LoVo (cell line): ENCODE results near the gene AKAP13.

Experiments
- DNase-seq: peaks from one replicate; pipeline ENCODE4 v3.0.0-alpha.2; 2016; ENCODE audit warnings: low spot score

AKAP13 gene

GRCh38 chr15:85706779-85707518, 326.5 kb downstream of the AKAP13 start:
- DNase-seq: no peak

DNA sequence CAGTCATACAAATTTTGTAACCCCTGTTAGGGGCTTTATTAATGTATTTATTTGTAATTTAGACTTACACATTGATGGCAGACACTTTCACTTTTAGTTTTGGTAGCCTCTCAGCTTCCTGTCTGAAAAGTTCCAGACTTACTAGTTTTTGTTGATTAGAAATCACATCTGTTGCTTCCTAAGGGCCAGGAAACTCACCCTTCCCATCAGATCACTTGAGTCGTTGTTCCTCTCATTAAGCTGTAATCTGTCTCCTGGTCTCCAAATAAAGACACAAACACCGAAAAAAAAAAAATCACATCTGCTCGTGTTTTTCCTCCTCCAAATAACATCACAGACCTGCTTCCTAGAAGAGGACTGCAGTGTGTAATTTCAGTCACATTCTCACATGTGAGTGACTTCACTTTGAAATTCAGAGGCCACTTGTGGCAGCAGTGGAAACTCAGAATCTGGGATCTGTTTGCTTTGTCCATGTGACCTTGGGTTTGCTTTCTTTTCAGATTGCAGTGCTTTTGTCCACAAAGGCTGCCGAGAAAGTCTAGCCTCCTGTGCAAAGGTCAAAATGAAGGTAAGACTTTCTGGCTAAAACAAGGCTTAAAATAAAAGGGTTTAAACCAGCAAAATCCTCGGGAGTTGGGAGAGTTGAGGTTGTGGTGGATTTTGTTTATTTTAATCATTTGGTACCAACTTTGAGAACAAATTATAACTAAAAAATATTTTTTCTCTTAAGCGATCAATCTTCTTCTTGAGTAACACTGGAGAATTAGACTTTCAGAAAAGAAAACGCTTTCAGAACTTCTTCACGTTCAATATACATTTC, 327.3 kb downstream of the AKAP13 start:
- no peak for DNase-seq

DNA sequence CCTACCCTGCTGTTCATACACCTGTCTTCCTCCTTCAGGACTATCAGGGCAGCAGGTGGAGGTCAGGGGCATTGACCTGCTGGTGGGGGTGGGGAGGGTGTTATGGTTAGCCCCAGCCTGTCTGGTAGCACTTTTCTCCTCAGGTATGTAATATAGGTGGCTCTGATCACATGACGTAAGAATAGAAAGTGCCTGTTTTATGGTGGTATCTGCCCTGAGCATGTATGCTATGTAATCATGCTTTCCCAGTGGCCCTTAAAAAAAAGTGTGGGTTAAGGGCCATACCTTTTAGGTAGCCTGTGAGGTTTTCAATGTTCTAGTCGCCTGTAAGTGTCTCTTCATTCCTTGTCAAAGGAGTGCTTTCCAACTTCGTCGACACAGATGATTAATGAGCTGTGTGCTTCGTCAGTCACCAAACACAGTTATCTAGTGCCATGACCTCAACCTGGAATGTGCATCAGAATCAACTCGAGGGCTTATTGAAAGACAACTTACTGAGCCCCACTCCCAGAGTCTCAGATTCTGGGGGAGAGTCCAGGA, 328.1 kb downstream of the AKAP13 start:
- DNase-seq: no peak

- DNase-seq: no peak
These were observed 328.8 kb downstream of the AKAP13 start for GRCh38 chr15:85709250-85709649.

DNA sequence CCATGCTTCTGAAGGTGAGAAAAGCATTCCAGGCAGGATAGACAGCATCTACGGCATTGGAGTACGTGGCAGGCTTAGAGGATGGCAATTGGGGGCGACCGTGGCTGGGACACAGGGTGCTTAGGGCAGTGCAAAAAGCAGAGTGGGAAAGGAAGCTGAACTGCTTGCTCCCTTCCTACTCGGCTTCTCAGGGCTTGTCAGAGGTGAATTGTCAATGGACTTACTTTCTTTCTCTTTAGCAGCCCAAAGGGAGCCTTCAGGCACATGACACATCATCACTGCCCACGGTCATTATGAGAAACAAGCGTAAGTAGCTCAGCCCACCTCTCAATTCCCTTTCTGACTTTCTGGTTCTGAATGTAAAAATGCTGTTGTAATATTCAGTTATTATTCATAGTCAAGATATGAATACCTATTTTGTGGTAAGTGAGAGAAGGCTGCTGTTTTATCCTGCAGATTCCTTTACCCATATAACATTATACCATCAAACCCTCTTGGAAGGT, 330.0 kb downstream of the AKAP13 start:
- no peak for DNase-seq

DNA sequence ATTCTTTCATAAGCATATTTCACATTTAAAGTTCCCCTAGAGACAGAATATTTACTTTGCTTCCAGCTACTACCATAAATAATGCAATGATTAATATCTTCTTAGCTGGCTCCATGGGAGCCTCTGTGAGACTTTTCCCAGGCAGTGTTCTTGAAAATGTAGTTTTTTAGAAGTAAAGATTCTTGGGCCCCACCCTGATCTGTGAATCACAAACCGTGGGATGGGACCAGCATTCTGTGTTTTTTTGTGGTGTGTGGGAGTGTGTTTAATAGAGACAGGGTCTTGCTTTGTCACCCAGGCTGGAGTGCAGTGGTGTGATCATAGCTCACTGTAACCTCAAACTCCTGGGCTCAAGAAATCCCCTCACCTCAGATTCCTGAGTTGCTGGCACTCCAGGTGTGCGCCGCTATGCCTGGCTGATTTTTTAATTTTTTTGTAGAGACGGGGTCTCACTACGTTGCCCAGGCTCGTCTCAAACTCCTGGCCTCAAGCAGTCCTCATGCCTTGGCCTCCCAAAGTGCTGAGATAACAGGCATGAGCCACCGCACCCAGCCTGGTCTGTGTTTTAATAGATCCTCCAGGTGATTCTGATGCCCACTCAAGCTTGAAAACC, 331.3 kb downstream of the AKAP13 start:
- DNase-seq: no peak

- DNase-seq: no peak
These were observed 335.9 kb downstream of the AKAP13 start for GRCh38 chr15:85716261-85716660.

- no peak for DNase-seq
These were observed 336.8 kb downstream of the AKAP13 start for GRCh38 chr15:85717212-85717611.

DNA sequence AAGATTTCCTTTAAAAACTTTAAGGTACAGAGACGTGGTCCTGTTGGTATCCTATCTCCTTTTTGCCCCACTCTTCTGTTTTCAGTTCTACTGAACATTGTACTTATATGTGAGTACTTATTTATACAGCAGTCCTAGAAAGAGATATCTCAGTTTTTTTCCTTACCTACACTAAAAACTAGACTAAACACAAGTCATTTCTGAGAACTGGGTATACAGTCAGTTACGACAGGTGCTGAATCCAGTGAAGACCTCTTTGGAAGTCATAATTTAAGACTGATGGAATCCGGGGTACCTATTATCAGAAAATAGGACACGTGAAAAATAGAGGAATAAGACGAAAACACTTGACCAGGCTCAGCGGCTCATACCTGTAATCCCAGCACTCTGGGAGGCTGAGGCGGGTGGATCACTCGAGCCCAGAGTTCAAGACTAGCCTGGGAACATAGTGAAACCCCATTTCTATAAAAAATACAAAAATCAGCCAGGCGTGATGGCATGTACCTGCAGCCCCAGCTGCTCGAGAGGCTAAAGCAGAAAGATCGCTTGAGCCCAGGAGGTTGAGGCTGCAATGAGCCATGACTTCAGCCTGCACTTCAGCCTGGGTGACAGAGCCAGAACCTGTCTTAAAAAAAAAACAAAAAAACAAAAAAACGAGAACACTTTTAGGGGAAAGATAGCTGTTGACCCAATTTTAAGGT, 338.0 kb downstream of the AKAP13 start:
- DNase-seq: no peak

GRCh38 chr15:85718981-85719380, 338.6 kb downstream of the AKAP13 start:
- no peak for DNase-seq

DNA sequence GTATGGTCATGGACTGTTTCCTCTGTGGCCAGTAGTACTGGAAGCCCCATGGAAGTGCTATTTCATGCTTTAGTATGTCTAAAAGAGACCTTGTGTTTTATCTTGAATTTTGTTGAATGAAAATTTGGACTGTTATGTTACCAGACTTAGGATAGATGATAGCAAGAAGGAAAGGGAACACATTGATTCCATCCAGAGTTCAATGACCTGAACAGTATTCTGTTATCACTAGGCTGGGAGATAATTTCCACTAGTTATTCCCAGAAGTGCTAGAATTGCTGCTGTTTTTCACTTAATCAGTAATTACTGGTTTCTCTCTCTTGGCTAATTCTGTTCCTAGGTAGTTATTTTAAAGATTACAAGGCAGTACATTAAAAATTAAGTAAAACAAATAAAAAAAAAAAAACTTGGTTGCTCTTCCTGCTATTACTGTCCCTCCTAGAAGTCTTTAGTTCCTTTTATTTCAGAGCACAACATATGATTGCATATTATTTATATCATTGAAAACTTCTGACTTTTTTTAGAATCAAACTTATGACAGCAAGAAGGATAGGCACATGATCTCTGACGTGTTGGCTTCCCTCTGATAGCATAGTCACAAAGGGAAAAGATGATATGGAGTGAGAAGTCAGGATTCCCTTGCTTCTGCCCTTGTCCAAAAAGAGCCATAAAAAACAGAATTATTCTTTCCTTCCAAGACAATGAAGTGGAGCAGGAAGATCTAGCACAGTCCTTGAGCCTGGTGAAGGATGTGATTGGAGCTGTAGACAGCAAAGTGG, 342.2 kb downstream of the AKAP13 start:
- DNase-seq: no peak

DNA sequence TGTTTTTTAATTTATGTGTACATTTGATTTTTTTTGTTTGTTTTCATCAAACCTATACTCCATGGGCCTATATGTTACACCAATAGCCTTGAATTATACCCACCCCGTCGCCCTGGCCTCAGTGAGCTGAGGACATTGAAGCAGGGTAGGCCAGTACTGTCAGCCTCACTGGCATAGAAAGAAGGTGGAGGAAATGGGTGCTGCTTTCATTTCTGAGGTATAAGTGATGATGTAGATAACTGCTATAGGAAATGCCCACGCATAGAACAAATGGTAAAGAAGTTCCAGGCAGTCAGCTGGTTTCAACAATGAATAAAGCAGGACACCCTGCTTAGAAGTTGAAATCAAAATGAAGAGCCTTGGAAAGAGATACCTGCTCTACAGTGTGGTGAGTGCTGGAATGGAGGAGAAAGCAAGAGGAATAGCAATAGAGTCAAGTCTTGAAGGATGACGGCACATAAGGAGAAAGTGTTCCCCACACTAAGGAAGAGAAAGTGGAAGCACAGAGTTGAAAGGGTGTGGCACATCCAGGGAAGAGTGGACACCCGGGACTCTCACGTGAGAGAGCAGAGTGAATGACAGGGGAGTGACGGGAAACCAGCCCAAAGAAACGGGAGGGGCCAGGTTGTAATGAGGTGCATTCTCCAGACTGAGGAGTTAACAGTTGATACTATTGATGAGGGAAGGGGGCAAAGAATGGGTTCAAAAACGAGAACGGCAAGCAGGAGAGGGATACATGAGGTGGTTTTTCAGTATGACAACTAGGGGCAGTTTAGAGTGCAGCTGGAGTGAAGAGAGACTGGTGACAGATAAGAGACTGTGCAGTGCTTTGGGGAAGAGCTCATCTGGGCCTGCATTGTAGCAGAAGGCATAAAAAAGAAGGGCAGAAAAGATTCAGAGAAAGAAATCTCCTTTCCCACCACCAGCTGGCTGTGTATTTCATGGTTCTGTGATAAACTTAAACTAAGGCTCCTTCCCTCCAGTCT, 343.9 kb downstream of the AKAP13 start:
- DNase-seq: no peak

DNA sequence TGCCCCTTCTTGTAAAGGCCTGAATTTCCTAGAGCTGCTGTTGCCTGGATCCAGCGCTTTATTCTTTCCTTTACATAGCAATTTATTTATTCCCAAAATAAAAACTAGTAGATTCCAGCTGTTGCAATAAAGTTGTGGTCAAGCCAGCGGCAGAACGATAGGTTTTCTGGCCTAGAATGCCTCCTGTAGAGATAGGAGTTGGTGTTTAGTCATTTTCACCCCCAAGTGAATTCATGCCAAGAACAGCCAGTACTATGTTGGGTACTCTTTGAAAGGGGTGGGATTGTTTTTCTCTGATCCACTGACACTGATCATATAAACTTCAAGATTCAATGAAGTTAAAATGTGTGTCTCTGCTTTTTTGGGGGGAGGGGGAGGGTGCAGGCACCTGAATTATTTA, 344.6 kb downstream of the AKAP13 start:
- no peak for DNase-seq

DNA sequence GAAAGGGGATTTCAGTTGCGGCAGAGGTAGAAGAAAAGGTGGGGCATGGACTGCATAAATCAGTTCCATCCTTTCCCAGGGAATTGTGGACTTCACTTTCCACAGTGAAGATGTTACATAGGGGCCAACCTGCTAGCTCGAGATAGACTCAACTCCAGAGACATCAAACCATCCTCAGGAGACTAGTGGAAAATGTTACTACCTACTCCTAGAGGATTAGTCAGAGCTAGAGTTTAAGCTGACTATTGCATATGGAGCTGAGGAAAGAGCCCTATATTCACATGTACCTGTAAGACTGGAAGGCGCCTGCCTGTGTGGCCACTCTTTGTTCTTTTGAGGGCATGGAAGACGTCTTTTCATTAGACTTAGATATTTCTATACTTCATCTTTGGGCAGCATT, 345.2 kb downstream of the AKAP13 start:
- DNase-seq: no peak

DNA sequence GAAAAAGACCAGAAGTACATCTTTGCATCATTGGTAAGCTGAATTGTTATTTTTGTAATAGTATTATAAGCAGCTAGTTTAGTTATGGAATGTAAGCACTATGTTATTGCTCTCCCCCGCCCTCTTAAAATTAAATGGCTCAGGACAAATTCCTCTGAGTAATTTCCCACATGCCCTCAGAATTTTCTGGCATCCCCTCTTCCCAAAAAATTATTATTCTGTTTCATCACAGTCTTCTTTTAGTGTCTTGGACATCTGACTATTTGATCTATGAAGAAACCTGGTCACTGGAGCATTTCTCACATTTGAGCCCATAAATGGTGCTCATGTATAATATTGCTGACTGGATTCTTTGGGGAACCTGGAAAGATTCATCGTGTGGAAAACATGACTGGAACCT, 346.1 kb downstream of the AKAP13 start:
- DNase-seq: no peak

- DNase-seq: no peak
These were observed 346.7 kb downstream of the AKAP13 start for GRCh38 chr15:85727068-85727467.

DNA sequence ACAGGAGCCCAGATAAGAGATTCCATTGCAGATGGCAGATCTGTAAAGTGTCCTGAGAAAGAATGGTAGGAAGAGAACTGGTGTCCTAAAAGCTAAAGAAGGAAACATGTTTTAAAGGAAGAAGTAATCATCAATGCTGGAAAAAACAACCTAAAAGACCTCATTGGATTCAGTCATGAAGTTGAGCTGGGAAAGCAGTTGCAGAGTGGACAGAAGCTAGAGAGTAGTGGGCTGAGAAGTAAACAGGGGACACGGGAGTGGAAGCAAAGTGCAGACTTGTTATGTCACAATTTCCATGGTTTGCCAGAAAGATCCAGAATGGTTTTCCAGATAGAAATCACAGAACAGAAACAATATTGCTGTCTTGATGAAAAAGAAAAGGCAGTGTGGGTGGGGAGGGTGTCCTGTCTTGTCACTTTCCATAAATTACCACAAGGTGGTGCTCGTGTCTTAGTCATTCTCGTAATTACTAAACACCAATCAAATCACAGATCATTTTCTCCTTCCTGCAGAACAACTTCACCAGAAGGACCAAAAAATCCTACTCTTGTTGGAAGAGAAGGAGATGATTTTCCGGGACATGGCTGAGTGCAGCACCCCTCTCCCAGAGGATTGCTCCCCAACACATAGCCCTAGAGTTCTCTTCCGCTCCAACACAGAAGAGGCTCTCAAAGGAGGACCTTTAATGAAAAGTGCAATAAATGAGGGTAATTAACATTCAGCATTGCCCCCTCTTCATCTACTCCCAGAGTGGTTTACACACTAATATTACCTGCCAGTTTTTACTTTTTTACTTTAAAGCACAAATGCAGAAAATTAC, 349.8 kb downstream of the AKAP13 start:
- peak; percentile 51 for DNase-seq

- DNase-seq: no peak
These were observed 353.0 kb downstream of the AKAP13 start for GRCh38 chr15:85733416-85733815.

DNA sequence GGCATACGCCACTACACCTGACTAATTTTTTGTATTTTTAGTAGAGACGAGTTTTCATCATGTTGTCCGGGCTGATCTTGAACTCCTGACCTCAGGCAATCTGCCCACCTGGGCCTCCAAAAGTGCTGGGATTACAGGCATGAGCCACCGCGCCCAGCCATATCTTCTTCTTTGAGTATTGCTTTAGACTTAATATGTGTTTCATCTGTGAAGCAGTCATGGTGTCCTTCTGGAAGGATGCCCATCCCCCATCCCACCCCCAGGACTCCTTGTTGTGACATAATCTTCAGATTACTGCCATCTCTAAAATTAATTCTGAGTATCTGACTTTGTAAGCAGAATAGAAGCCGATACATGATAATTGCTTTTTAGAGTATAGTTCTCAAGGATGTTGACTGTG, 356.7 kb downstream of the AKAP13 start:
- no peak for DNase-seq
